HG02798 (cell line): ENCODE results near the gene TMEM108.

ENCODE experiments used
- ATAC-seq: cut with Tn5 transposase; IDR thresholded peaks from one replicate; pipeline ENCODE4 v1.9.1; 2021; ENCODE audit warnings: mild to moderate bottlenecking; ENCODE audit not compliant: unreplicated experiment, poor library complexity

TMEM108 gene

GRCh38 chr3:133374708-133375402 lies 336.7 kb downstream of the TMEM108 start:
- no peak for ATAC-seq

- ATAC-seq: no peak
Measured at GRCh38 chr3:133375403-133375745, 337.2 kb downstream of the TMEM108 start.

GRCh38 chr3:133376810-133377209 lies 338.6 kb downstream of the TMEM108 start:
- ATAC-seq: no peak

- no peak for ATAC-seq
Measured at GRCh38 chr3:133377396-133377795, 339.2 kb downstream of the TMEM108 start.

GRCh38 chr3:133379926-133380325 lies 341.7 kb downstream of the TMEM108 start:
- ATAC-seq: no peak

- no peak for ATAC-seq
Measured at GRCh38 chr3:133380481-133381225, 342.5 kb downstream of the TMEM108 start.

GRCh38 chr3:133381346-133382109 lies 343.3 kb downstream of the TMEM108 start:
- no peak for ATAC-seq

- no peak for ATAC-seq
Measured at GRCh38 chr3:133383175-133383574, 345.0 kb downstream of the TMEM108 start.

- no peak for ATAC-seq
Measured at GRCh38 chr3:133383741-133384140, 345.6 kb downstream of the TMEM108 start.

- peak; percentile 74 for ATAC-seq
Measured at GRCh38 chr3:133384331-133385027, 346.3 kb downstream of the TMEM108 start.

- ATAC-seq: no peak
Measured at GRCh38 chr3:133386876-133387275, 348.7 kb downstream of the TMEM108 start.

- no peak for ATAC-seq
Measured at GRCh38 chr3:133387341-133387740, 349.1 kb downstream of the TMEM108 start.

GRCh38 chr3:133388696-133389395 lies 350.7 kb downstream of the TMEM108 start:
- no peak for ATAC-seq

- no peak for ATAC-seq
Measured at GRCh38 chr3:133390715-133391114, 352.5 kb downstream of the TMEM108 start.

GRCh38 chr3:133393204-133393603 lies 355.0 kb downstream of the TMEM108 start:
- no peak for ATAC-seq

- no peak for ATAC-seq
Measured at GRCh38 chr3:133393691-133394474, 355.7 kb downstream of the TMEM108 start.

GRCh38 chr3:133394561-133395311 lies 356.5 kb downstream of the TMEM108 start:
- no peak for ATAC-seq

- ATAC-seq: no peak
Measured at GRCh38 chr3:133396906-133397305, 358.7 kb downstream of the TMEM108 start.
